ENCODE results near the gene MCF2.

- TF ChIP-seq CTCF (IDR thresholded peaks at IDR 0.05; ENCODE audit: low read depth, low read length, poor library complexity, severe bottlenecking) (no peak), EZH2phosphoT487 (IDR thresholded peaks at IDR 0.05; ENCODE audit: borderline replicate concordance, low read length) (no peak)
Observed at GRCh38 chrX:139554376-139554775, 153.6 kb downstream of the MCF2 start.
